Right atrium auricular region (tissue), 2 donors: ENCODE data around the gene COL9A3. TPM values are rescaled to one million over a fixed set of nuclear protein-coding genes. Genes with fewer than 3 reads are reported as not detected.

Source experiments
- DNase-seq: peaks from one replicate; pipeline ENCODE4 v3.0.0-alpha.2; 2019; ENCODE audit warnings: low spot score
- H3K27ac ChIP-seq, 2 donors: fragments of 200-600 bp; sonication (generic); 1 replicate in 1 of 2; 2 replicates in 1 of 2; pipeline ENCODE4 v1.5.1; 2016 to 2019
- H3K27me3 ChIP-seq, 2 donors: fragments of 200-600 bp; sonication (generic); one replicate each; pipeline versions ENCODE4 v1.5.1 to v1.6.0; 2017 to 2019
- H3K36me3 ChIP-seq: fragments of 200-600 bp; sonication (generic); one replicate; pipeline ENCODE4 v1.5.1; 2016
- H3K4me1 ChIP-seq, 2 donors: fragments of 200-600 bp; sonication (generic); one replicate each; pipeline versions ENCODE4 v1.5.1 to v1.6.0; 2017 to 2019
- H3K4me3 ChIP-seq, 2 donors: fragments of 200-600 bp; sonication (generic); 1 replicate in 1 of 2; 2 replicates in 1 of 2; pipeline ENCODE4 v1.5.1; 2017 to 2019; ENCODE audit warnings: mild to moderate bottlenecking in 1 of 2, moderate library complexity in 1 of 2
- H3K9me3 ChIP-seq, 2 donors: fragments of 200-600 bp; sonication (generic); one replicate each; pipeline ENCODE4 v1.5.1; 2019
- CTCF ChIP-seq, 2 donors: fragments of 200-600 bp; sonication (generic); IDR thresholded peaks; one replicate each; pipeline ENCODE4 v1.5.1; 2019; ENCODE audit warnings: antibody characterized with exemption in 2 of 2
- total RNA-seq, 2 donors: library from RNA; depleted of rRNA; stranded (reverse); fragments of >200 nt; gene quantifications; one replicate each; pipeline ENCODE4 v1.1.0, GENCODE V29; 2016

COL9A3 gene
- total RNA-seq, 2 donors from 2014 or later = 4.2 to 5.7 TPM

- no peak for DNase-seq
- no peaks in the 10 kb centered on the region for H3K27me3 ChIP-seq
- H3K4me3 ChIP-seq = no peak overlapping the region
- no peak for TF ChIP-seq CTCF (IDR thresholded peaks at IDR 0.05)
- H3K4me1 ChIP-seq = peaks cover 0 to 6% of the 10 kb centered on the region in 2 donors
- H3K9me3 ChIP-seq = no peaks in the 10 kb centered on the region
- no peaks in the 10 kb centered on the region for H3K36me3 ChIP-seq
- H3K27ac ChIP-seq = no peak overlapping the region
Observed at GRCh38 chr20:62831854-62832211, 15.0 kb downstream of the COL9A3 start.

- no peaks in the 10 kb centered on the region for H3K36me3 ChIP-seq
- no peak for TF ChIP-seq CTCF (IDR thresholded peaks at IDR 0.05)
- no peaks in the 10 kb centered on the region for H3K27me3 ChIP-seq
- H3K4me3 ChIP-seq = no peak overlapping the region
- H3K9me3 ChIP-seq = no peaks in the 10 kb centered on the region
- peaks cover 0 to 6% of the 10 kb centered on the region in 2 donors for H3K4me1 ChIP-seq
- no peak overlapping the region for H3K27ac ChIP-seq
- DNase-seq = no peak
Observed at GRCh38 chr20:62832212-62832922, 15.5 kb downstream of the COL9A3 start.

DNA sequence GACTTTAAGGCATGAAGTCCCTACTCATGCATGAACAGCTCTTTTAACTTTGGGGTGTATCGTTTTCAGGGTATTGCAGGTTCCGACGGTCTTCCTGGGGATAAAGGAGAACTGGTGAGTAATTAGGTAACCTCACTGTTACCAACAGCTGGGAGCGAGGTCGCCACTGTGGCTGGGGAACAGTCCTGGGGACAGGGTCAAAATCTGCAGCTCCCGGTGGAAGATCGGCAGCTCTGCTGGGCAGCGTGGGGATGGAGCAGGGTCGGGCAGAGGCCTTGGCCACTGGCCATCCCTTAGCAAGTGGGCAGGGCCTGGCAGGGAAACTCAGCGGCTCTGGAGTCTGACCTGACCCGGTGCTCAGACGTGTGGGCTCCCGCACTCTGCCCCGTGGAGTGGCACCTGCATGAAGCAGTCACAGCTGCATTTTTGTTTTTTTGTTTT lies 16.1 kb downstream of the COL9A3 start:
- no peak overlapping the region for H3K4me3 ChIP-seq
- H3K27ac ChIP-seq = no peak overlapping the region
- no peak for DNase-seq
- peaks cover 0 to 6% of the 10 kb centered on the region in 2 donors for H3K4me1 ChIP-seq
- no peaks in the 10 kb centered on the region for H3K36me3 ChIP-seq
- no peak for TF ChIP-seq CTCF (IDR thresholded peaks at IDR 0.05)
- H3K9me3 ChIP-seq = no peaks in the 10 kb centered on the region
- no peaks in the 10 kb centered on the region for H3K27me3 ChIP-seq

DNA sequence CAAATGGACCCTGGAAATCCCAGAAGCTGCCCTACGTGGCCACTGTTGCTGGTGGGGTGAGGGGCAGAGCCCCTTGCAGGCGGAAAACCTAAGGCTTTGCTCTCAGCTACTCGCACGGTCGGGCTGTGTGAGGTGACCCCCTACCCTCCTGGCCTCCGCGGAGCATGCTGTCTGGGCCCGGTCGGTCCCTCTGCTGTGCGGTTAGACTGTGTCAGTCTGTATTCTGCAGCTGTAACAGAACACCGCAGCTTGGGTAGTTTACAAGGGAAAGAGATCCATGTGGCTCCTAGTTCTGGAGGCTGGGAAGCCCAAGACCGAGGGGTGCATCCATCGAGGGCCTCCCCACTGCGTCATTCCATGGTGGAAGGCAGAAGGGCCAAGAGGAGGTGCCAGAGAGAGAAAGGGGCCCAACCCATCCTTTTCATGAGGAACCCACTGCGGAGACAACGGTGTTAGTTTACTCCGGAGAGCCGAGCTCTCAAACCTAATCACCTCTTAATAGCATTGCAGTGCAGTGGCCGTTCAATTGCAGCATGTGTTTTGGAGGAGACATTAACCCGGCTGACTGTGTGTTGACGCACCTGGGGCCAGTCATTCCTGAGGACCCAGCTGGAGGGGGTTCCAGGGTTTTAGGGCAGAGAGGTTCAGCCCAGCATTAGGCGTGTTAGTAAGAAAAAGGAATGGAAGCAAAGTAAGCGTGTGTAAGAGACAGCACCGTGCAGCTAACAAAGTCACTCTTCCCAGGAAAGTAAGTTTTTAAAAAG lies 18.3 kb downstream of the COL9A3 start:
- peaks cover 0 to 6% of the 10 kb centered on the region in 2 donors for H3K4me1 ChIP-seq
- no peak for DNase-seq
- H3K9me3 ChIP-seq = no peaks in the 10 kb centered on the region
- no peak overlapping the region for H3K4me3 ChIP-seq
- no peak for TF ChIP-seq CTCF (IDR thresholded peaks at IDR 0.05)
- H3K36me3 ChIP-seq = no peaks in the 10 kb centered on the region
- no peaks in the 10 kb centered on the region for H3K27me3 ChIP-seq
- H3K27ac ChIP-seq = no peak overlapping the region

- peaks cover 0 to 6% of the 10 kb centered on the region in 2 donors for H3K4me1 ChIP-seq
- H3K36me3 ChIP-seq = no peaks in the 10 kb centered on the region
- H3K27me3 ChIP-seq = no peaks in the 10 kb centered on the region
- H3K27ac ChIP-seq = no peak overlapping the region
- no peak overlapping the region for H3K4me3 ChIP-seq
- no peaks in the 10 kb centered on the region for H3K9me3 ChIP-seq
- DNase-seq = no peak
- TF ChIP-seq CTCF (IDR thresholded peaks at IDR 0.05) = no peak
Observed at GRCh38 chr20:62835931-62836861, 19.3 kb downstream of the COL9A3 start.
